Articular chondrocyte of knee joint (primary cell): ENCODE results near the gene SLC27A2. TPM values are rescaled to one million over a fixed set of nuclear protein-coding genes. Genes with fewer than 3 reads are reported as not detected.

Experiments
- small RNA-seq: library from RNA; depleted of rRNA; stranded (forward); fragments of <200 nt; gene quantifications from one replicate; pipeline ENCODE3, GENCODE V24; 2012
- total RNA-seq: library from RNA; depleted of rRNA; stranded (reverse); fragments of >200 nt; gene quantifications from 2 replicates; pipeline ENCODE4 v1.2.3, GENCODE V29; 2012

SLC27A2 gene
- under 0.01 and 0.11 TPM in 2 replicates for total RNA-seq

DNA sequence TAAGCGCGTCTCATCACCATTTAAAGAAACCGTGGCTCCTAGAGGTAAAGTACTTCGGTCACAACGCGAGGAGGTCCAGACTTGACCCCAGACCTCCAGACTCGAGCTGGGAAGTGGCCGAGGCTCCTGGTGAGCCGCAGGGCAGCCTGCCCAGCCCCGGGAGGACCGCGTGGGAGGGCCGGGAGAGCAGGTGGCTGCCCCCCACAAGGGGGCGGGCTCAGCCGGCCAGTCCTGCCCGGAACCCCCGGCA lies at the start of gene SLC27A2:
SLC27A2 (plus strand) TSS at position 228 of the 250 bp plus-strand sequence. CDS start 232 bp downstream, outside the sequence.

GRCh38 chr15:50265620-50266019 lies 83.6 kb downstream of the SLC27A2 start, which contains the start of gene HDC:
HDC (minus strand) TSS chr15:50265726; CDS start chr15:50265623, 103 bp downstream.

Small RNA genes lying within 50 kb of the gene (small RNA-seq; reads per million reads assigned to genes)
- not detected for gene RF00019

Other genes with a start within 250 kb of the SLC27A2 start
- 6.7 and 9.8 TPM in 2 replicates for gene ATP8B4, start 63.0 kb upstream of the SLC27A2 start, total RNA-seq
- not detected in 2 replicates for gene HDC, start 83.5 kb downstream of the SLC27A2 start, total RNA-seq
- gene GABPB1, start 173.0 kb downstream of the SLC27A2 start, total RNA-seq, result 47.5 and 48.9 TPM in 2 replicates
- 67.3 and 75.9 TPM in 2 replicates for gene USP8, start 242.2 kb downstream of the SLC27A2 start, total RNA-seq